Sigmoid colon (tissue), 7 donors: ENCODE results near the gene CDH9. TPM values are rescaled to one million over a fixed set of nuclear protein-coding genes. Genes with fewer than 3 reads are reported as not detected.

ENCODE experiments used
- DNase-seq: peaks from one replicate; pipeline ENCODE4 v3.0.0-alpha.2; 2019
- H3K27ac ChIP-seq, 4 donors: fragments of 200-600 bp; sonication (generic); one replicate each; pipeline ENCODE4 v1.5.1; 2016 to 2019; ENCODE audit warnings: mild to moderate bottlenecking in 1 of 4
- H3K27me3 ChIP-seq, 3 donors: fragments of 200-600 bp; sonication (generic); one replicate each; pipeline ENCODE4 v1.5.1; 2019; ENCODE audit warnings: mild to moderate bottlenecking in 1 of 3
- H3K36me3 ChIP-seq, 4 donors: fragments of 200-600 bp; sonication (generic); one replicate each; pipeline ENCODE4 v1.5.1; 2016 to 2019
- H3K4me1 ChIP-seq, 4 donors: fragments of 200-600 bp; sonication (generic); one replicate each; pipeline ENCODE4 v1.5.1; 2017 to 2019
- H3K4me3 ChIP-seq, 4 donors: fragments of 200-600 bp; sonication (generic); one replicate each; pipeline ENCODE4 v1.5.1; 2017 to 2019; ENCODE audit warnings: mild to moderate bottlenecking in 2 of 4, moderate library complexity in 1 of 4
- H3K9me3 ChIP-seq, 4 donors: fragments of 200-600 bp in 3 of 4; sonication (generic) in 3 of 4; one replicate each; pipeline versions ENCODE4 v1.5.1 to v1.6.1; 2013 to 2019
- CTCF ChIP-seq, 4 experiments: fragments of 450-650 bp in 3 of 4; fragments of 200-600 bp in 1 of 4; IDR thresholded peaks; one replicate each; pipeline ENCODE4 v1.5.1; 2016 to 2019; ENCODE audit warnings: antibody characterized with exemption in 4 of 4, mild to moderate bottlenecking in 3 of 4, moderate library complexity in 2 of 4
- EP300 ChIP-seq, 4 donors: sonication (generic); formaldehyde crosslinking; IDR thresholded peaks; one replicate each; pipeline ENCODE4 v1.6.1; 2017; ENCODE audit warnings: antibody characterized with exemption in 4 of 4
- POLR2A ChIP-seq, 2 donors: fragments of 450-650 bp; IDR thresholded peaks; one replicate each; pipeline ENCODE4 v1.6.1; 2016; ENCODE audit warnings: antibody characterized with exemption in 2 of 2, mild to moderate bottlenecking in 2 of 2, moderate library complexity in 2 of 2
- POLR2AphosphoS5 ChIP-seq, 4 donors: sonication (generic); formaldehyde crosslinking; IDR thresholded peaks; one replicate each; pipeline ENCODE4 v1.6.1; 2017; ENCODE audit warnings: antibody characterized with exemption in 4 of 4
- WGBS, 2 donors: extraction: QIAGEN DNeasy Blood & Tissue Kit; methylation state at CpG; one replicate each; pipeline ENCODE4 v1.1.7; 2013; 5-methylcytosine and 5-hydroxymethylcytosine counted together
- intact Hi-C: fragments of 100-400 bp; cut with DNase I; formaldehyde crosslinking; loops from one replicate; pipeline ENCODE4 v1.15.1; 2023
- polyA plus RNA-seq, 3 donors: library from polyadenylated mRNA; stranded (reverse); fragments of 200-250 nt; gene quantifications; one replicate each; pipeline ENCODE4 v1.2.3, GENCODE V29; 2013
- total RNA-seq, 4 donors: library from RNA; depleted of rRNA; stranded (reverse); fragments of >200 nt; gene quantifications; one replicate each; pipeline ENCODE4 v1.1.0, GENCODE V29; 2016
- donor health status: healthy with polysubstance abuse.
- donor health status: Bipolar disorder and iron deficiency.
- donor health status: healthy.

CDH9 gene
- total and polyA plus RNA-seq, 7 donors = 0.81 TPM; not detected in 6

- no peaks in the 10 kb centered on the region for H3K36me3 ChIP-seq
- no peaks in the 10 kb centered on the region for H3K27me3 ChIP-seq
- H3K9me3 ChIP-seq = no peaks in the 10 kb centered on the region
- no peak overlapping the region for H3K27ac ChIP-seq
- no peaks in the 10 kb centered on the region for H3K4me1 ChIP-seq
- TF ChIP-seq EP300 (IDR thresholded peaks at IDR 0.05) (no peak), POLR2AphosphoS5 (IDR thresholded peaks at IDR 0.05) (no peak), CTCF (IDR thresholded peaks at IDR 0.05) (no peak), POLR2A (IDR thresholded peaks at IDR 0.05) (no peak)
- intact Hi-C loops = no loop called here
- DNase-seq = no peak
- H3K4me3 ChIP-seq = no peak overlapping the region
Measured at GRCh38 chr5:26945901-26946300, 92.5 kb downstream of the CDH9 start.

- Histone ChIP-seq H3K4me1 (no peaks in the 10 kb centered on the region), H3K27ac (no peak overlapping the region), H3K9me3 (no peaks in the 10 kb centered on the region), H3K36me3 (no peaks in the 10 kb centered on the region), H3K27me3 (no peaks in the 10 kb centered on the region), H3K4me3 (no peak overlapping the region)
- DNase-seq = no peak
- no peak for TF ChIP-seq POLR2A (IDR thresholded peaks at IDR 0.05)
- no peak for TF ChIP-seq EP300 (IDR thresholded peaks at IDR 0.05)
- TF ChIP-seq POLR2AphosphoS5 (IDR thresholded peaks at IDR 0.05) = no peak
- TF ChIP-seq CTCF (IDR thresholded peaks at IDR 0.05) = no peak
- WGBS, 2 donors = 65 to 66% methylated on average over 2 of the region's 2 CpGs
- intact Hi-C loops = no loop called here
Measured at GRCh38 chr5:26942481-26942880, 95.9 kb downstream of the CDH9 start.

GRCh38 chr5:26940994-26941393 is 97.4 kb downstream of the CDH9 start:
- H3K36me3 ChIP-seq = no peaks in the 10 kb centered on the region
- H3K4me3 ChIP-seq = no peak overlapping the region
- intact Hi-C loops = no loop called here
- no peak for DNase-seq
- WGBS, 2 donors = 42 to 71% methylated on average over 1 of the region's 1 CpG
- H3K27ac ChIP-seq = no peak overlapping the region
- no peaks in the 10 kb centered on the region for H3K4me1 ChIP-seq
- no peak for TF ChIP-seq EP300 (IDR thresholded peaks at IDR 0.05)
- TF ChIP-seq POLR2AphosphoS5 (IDR thresholded peaks at IDR 0.05) = no peak
- no peak for TF ChIP-seq POLR2A (IDR thresholded peaks at IDR 0.05)
- no peak for TF ChIP-seq CTCF (IDR thresholded peaks at IDR 0.05)
- H3K27me3 ChIP-seq = no peaks in the 10 kb centered on the region
- H3K9me3 ChIP-seq = no peaks in the 10 kb centered on the region

- no peak for DNase-seq
- Histone ChIP-seq H3K9me3 (peaks cover 0 to 3% (median 0%) of the 10 kb centered on the region in 4 donors), H3K27ac (no peak overlapping the region), H3K4me3 (no peak overlapping the region), H3K27me3 (no peaks in the 10 kb centered on the region), H3K36me3 (no peaks in the 10 kb centered on the region), H3K4me1 (no peaks in the 10 kb centered on the region)
- intact Hi-C loops = no loop called here
- WGBS, 2 donors = 75 to 84% methylated on average over 2 of the region's 2 CpGs
- no peak for TF ChIP-seq CTCF (IDR thresholded peaks at IDR 0.05)
- no peak for TF ChIP-seq POLR2AphosphoS5 (IDR thresholded peaks at IDR 0.05)
- no peak for TF ChIP-seq EP300 (IDR thresholded peaks at IDR 0.05)
- no peak for TF ChIP-seq POLR2A (IDR thresholded peaks at IDR 0.05)
Measured at GRCh38 chr5:26932238-26932637, 106.1 kb downstream of the CDH9 start.

GRCh38 chr5:26921439-26921838 is 116.9 kb downstream of the CDH9 start:
- TF ChIP-seq EP300 (IDR thresholded peaks at IDR 0.05) (no peak), POLR2AphosphoS5 (IDR thresholded peaks at IDR 0.05) (no peak), CTCF (IDR thresholded peaks at IDR 0.05) (no peak), POLR2A (IDR thresholded peaks at IDR 0.05) (no peak)
- H3K36me3 ChIP-seq = no peaks in the 10 kb centered on the region
- no peak for DNase-seq
- H3K4me1 ChIP-seq = no peaks in the 10 kb centered on the region
- no peak overlapping the region for H3K4me3 ChIP-seq
- intact Hi-C loops = no loop called here
- H3K27me3 ChIP-seq = no peaks in the 10 kb centered on the region
- H3K27ac ChIP-seq = no peak overlapping the region
- peaks cover 0 to 6% (median 0%) of the 10 kb centered on the region in 4 donors for H3K9me3 ChIP-seq
- WGBS, 2 donors = 86 to 89% methylated on average over 6 of the region's 6 CpGs
